ENCODE measurements around the gene TTC7B.

GRCh38 chr14:90521930-90522483, 294.2 kb downstream of the TTC7B start:
- TF ChIP-seq POLR2A (IDR thresholded peaks at IDR 0.05) (no peak), CTCF (IDR thresholded peaks at IDR 0.05) (no peak)

Data from adrenal gland (tissue), 5 donors.